BE2C (cell line): ENCODE data around the gene ATXN7.

Source experiments
- DNase-seq: peaks from one replicate; pipeline ENCODE4 v3.0.0-alpha.2; 2020
- H3K27me3 ChIP-seq: fragments of 250-450 bp; sonication (Bioruptor Pico); 2 replicates; pipeline ENCODE4 v1.5.1; 2020; ENCODE audit warnings: mild to moderate bottlenecking
- H3K36me3 ChIP-seq: fragments of 250-450 bp; sonication (Bioruptor Pico); 2 replicates; pipeline ENCODE4 v1.5.1; 2020; ENCODE audit warnings: mild to moderate bottlenecking
- H3K4me1 ChIP-seq: fragments of 250-450 bp; sonication (Bioruptor Pico); 2 replicates; pipeline ENCODE4 v1.5.1; 2020
- H3K4me3 ChIP-seq: 2 replicates; pipeline ENCODE4 v1.5.1; 2011; ENCODE audit warnings: low read depth, low read length
- H3K9me3 ChIP-seq: fragments of 250-450 bp; sonication (Bioruptor Pico); 2 replicates; pipeline ENCODE4 v1.5.1; 2020
- CTCF ChIP-seq: IDR thresholded peaks from 2 replicates; pipeline ENCODE4 v1.5.1; 2012; ENCODE audit warnings: mild to moderate bottlenecking, low read depth, low read length

ATXN7 gene

DNA sequence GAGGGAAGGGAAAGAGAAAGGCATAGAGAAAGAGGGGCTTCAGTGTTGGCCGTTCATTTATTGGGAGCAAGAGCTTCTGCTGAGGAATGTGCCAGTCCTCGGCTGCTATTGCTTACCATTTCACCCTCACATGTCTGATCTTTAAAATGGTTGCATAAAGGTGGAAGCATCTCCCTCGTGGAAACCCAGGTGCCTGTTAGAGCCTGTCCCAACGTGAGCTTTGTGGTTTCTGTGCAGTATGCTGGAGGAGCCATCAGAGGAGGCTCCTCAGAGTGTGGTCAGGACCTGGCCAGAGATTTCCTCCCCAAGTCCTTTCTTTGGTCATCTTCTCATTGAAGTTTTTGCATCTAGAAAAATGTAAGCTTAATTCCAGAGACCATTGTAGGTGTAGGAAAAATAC is 125.3 kb downstream of the ATXN7 start:
- Histone ChIP-seq H3K36me3 (peaks cover 44% of the 10 kb centered on the region), H3K9me3 (no peaks in the 10 kb centered on the region), H3K4me3 (no peak overlapping the region), H3K4me1 (no peaks in the 10 kb centered on the region), H3K27me3 (no peaks in the 10 kb centered on the region)
- DNase-seq = no peak
- no peak for TF ChIP-seq CTCF

DNA sequence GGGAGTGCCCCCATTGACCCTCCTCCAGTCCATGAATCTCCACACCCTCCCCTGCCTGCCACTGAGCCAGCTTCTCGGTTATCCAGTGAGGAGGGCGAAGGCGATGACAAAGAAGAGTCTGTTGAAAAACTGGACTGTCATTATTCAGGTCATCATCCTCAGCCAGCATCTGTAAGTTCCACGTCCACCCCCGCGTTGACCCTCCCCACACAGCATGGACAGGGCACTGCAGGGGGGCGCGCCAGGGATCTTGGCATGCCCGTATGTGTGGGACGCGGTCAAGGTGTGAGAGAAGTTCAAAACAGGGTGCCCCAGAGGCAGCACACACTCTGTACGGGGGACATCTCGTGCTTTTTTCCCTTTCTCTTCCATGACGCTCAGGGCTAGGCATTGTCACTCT is 126.5 kb downstream of the ATXN7 start:
- Histone ChIP-seq H3K9me3 (no peaks in the 10 kb centered on the region), H3K4me3 (no peak overlapping the region), H3K4me1 (no peaks in the 10 kb centered on the region), H3K36me3 (peaks cover 39% of the 10 kb centered on the region), H3K27me3 (no peaks in the 10 kb centered on the region)
- no peak for DNase-seq
- TF ChIP-seq CTCF = no peak

DNA sequence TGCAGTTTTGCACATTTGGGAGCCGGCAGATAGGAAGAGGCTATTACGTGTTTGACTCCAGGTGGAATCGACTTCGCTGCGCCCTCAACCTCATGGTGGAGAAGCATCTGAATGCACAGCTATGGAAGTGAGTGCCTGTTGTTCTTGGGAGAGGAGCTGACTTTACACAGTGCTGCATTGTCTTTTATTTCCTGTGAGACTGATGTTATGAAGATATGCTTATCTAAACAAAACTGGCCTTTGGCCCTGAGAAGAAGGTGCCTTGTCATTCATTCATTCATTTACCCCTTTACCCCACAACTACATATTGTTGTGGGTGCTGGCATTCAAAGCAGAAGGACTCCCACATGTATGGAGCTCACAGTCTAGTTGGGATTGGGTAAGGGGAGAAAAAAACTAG is 127.1 kb downstream of the ATXN7 start:
- Histone ChIP-seq H3K4me3 (no peak overlapping the region), H3K27me3 (no peaks in the 10 kb centered on the region), H3K9me3 (no peaks in the 10 kb centered on the region), H3K4me1 (no peaks in the 10 kb centered on the region), H3K36me3 (peaks cover 44% of the 10 kb centered on the region)
- no peak for TF ChIP-seq CTCF
- DNase-seq = no peak

DNA sequence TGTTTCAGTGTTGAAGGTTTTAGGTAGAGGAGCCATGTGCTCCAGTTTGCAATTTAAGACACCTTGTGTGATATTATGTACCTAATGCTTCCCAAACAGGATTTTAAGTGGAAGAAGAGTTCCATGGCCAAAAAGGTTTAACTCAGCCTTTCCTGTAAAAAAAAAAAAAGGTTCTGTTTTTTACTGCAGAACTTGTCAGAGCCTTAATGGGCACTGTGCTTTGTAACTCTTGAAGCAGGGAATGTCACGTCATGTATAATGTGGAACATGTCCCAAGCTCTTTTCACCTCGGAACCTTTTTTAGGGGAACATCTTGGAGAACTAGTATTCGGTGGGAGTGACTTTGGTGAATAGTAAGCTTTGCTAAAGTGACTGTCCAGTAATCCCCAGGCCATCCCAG is 128.0 kb downstream of the ATXN7 start:
- no peak for TF ChIP-seq CTCF
- Histone ChIP-seq H3K4me1 (no peaks in the 10 kb centered on the region), H3K36me3 (peaks cover 49% of the 10 kb centered on the region)

GRCh38 chr3:63992516-63993209 is 129.0 kb downstream of the ATXN7 start:
- Histone ChIP-seq H3K36me3 (peaks cover 49% of the 10 kb centered on the region), H3K9me3 (no peaks in the 10 kb centered on the region), H3K4me1 (no peaks in the 10 kb centered on the region), H3K4me3 (no peak overlapping the region), H3K27me3 (no peaks in the 10 kb centered on the region)
- TF ChIP-seq CTCF = no peak
- no peak for DNase-seq

More for the DNA sequence above, 128.0 kb downstream of the ATXN7 start:
- Histone ChIP-seq H3K27me3 (no peaks in the 10 kb centered on the region), H3K4me3 (no peak overlapping the region), H3K9me3 (no peaks in the 10 kb centered on the region)
- DNase-seq = no peak

DNA sequence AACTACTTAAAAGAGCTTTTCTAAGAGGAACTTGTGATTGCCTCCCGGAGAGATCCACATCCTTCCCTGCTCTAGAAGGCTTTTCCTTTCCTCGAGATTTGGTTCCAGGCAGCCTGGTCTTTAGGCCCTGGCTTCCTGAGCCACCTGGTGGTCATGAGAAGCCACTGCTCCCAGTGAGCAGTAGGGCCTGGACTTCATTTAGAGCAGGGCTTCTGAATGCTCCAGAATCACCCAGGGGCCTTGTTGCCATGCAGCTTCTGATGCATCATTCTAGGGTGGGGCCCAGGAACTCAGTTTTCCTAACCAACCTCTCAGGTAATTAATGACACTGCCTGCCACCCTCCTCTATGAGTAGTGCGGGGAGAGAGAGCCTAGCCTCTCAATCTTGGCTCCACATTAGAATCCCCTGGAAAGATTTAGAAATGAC is 130.0 kb downstream of the ATXN7 start:
- Histone ChIP-seq H3K4me3 (no peak overlapping the region), H3K9me3 (no peaks in the 10 kb centered on the region), H3K36me3 (peaks cover 42% of the 10 kb centered on the region), H3K4me1 (no peaks in the 10 kb centered on the region), H3K27me3 (no peaks in the 10 kb centered on the region)
- DNase-seq = peak; percentile 72
- peak; percentile 98 for TF ChIP-seq CTCF
